Dermis blood vessel endothelial cell (primary cell): ENCODE measurements around the gene UROC1. TPM values are rescaled to one million over a fixed set of nuclear protein-coding genes. Genes with fewer than 3 reads are reported as not detected.

ENCODE experiments used
- DNase-seq: peaks from one replicate; pipeline ENCODE4 v3.0.0; 2010
- total RNA-seq: library from RNA; depleted of rRNA; stranded (reverse); fragments of >200 nt; gene quantifications from 2 replicates; pipeline ENCODE4 v1.2.3, GENCODE V29; 2014

UROC1 gene
- total RNA-seq, 1 donor from 2014 or later: not detected

DNA sequence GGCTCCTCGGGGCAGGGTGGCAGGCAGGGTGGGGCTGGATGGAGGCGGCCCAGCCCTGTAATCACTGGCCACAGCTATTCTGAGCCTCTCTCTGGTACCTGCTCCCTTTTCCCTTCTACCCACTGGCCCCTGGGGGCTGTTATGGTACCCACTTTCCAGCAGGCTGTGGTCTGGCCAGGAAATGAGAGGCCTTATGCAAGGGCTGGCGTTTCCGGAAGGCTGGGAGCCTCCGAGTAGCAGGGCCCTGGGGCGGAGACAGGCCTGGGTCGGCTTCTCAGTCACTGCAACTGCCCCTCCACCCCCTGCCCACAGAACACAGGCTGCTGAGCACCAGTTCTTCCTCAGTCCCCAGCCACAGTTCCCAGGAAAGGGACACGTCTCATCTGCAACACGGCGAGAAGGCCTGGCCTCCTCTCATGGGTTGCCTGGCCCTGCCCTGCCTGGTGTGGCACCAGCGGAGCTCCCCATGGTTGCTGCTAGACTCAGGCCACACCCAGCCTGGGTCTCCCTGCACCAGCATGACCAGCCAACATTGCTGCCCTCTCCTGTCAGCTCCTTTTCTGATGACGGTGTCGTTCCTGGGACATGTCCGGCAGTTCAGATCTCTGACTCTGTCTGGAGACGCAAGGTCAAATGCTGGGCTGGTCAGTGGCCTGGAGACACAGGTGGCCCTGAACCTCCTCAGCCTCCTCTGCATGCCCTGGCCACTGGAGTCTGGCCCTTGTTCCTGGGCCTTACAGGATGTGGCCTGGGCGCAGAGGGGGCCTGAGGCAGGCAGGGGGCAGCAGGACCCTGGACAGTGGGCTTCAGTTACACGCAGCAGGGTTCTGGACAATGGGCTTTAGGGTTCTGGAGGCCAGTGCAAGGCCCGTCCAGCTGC lies 12.8 kb upstream of the UROC1 start:
- DNase-seq: peak; percentile 14

GRCh38 chr3:126529585-126530170 lies 12.1 kb upstream of the UROC1 start:
- DNase-seq: no peak

GRCh38 chr3:126528800-126529541 lies 11.4 kb upstream of the UROC1 start:
- no peak for DNase-seq

GRCh38 chr3:126528419-126528799 lies 10.8 kb upstream of the UROC1 start:
- no peak for DNase-seq

DNA sequence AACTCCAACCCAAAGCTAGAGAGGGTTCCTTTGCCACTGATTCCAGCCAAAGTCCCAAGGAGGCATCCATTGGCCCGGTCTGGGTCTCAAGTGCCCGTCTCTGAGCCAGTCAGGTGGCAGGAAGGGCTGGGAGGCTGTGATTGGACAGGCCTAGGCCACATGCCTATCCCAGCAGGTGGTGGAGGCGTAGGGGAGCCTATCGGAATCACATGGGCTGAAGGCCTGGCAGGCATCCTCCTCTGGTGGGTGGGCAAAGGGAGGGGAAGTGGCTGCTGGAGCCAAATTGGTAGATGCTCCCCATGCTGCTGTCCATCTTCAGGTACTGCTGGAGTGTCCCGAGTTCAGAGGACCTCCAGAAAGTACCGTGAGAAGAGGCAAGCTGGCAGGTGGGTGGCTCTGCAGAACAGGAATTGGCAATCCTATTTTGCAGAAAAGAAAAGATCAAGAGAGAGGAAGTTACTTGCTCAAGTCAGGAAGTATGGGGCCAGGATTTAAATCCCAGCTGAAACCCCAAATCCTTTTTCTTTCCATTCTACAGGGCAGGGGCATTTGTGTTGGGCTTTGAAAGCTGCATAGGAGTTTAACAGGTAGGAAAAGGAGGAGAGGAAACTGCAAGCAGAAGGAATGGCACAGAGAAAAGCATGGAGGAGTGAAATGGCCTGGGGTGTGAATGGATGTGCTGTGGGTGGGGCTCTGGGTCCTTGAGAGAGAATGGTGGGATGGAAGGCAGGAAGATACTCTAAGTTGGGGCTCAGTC lies 10.1 kb upstream of the UROC1 start:
- DNase-seq: no peak

- DNase-seq: no peak
These were observed 9.4 kb upstream of the UROC1 start for GRCh38 chr3:126527006-126527405.

DNA sequence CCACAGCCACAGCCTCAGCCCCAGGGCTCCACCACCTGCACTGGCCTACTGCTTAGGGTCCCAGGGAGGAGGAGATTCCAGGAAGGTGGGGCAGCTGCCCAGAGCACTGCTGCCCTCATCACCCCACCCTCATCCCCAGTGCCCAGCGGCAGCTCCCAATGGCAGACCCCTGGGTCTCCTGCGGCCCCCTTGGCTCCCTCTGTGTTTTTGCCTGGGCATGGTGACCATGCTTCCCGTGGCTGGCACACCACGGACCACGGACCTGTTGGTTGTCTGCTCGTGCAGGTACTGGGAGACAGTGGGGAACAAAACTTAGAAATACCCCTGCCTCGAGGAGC lies 9.1 kb upstream of the UROC1 start:
- no peak for DNase-seq

DNA sequence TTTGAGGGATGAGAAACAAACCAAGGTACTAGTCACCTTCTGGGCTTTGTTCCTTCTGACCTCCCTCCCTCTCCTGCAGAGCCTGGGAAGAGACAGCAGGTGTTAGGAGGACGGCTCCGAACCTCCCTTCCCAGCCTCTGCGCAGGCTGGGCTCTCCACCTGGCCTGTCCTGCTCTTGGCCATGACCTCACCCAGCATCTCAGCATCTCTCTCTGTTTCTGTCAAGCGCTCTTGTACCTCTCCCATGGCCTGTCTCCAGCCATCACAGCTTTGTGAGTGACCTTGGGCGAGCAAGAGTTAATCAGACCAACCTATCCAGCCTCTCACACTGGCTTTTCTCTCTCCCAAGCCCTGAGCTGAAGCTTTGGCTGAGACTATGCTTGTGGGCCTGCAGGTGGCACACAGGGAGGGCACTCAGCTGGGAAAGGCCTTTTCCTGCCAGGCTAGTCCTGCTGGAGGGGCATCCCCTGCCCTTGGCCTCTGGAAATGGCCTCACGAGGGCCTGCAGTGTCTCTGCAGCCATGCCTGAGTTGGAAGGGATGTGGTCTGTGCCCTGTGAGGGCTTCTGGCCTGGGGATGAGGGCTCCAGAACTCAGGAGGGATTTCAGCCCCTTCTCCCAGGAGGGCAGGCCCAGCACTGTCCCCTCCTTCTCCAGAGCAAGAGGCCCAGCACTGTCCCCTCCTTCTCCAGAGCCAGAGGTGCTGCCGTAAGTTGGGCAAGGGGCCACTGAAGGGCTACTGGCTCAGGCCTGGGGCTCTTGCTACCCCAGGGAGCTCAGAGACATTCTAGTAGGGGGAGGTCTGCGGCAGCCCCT lies 8.5 kb upstream of the UROC1 start:
- DNase-seq: no peak

GRCh38 chr3:126525091-126525852 lies 7.7 kb upstream of the UROC1 start:
- no peak for DNase-seq

- DNase-seq: no peak
These were observed 6.9 kb upstream of the UROC1 start for GRCh38 chr3:126524429-126524988.

GRCh38 chr3:126523745-126524428 lies 6.3 kb upstream of the UROC1 start, which contains the start of gene CHST13:
CHST13 (plus strand) TSS chr3:126524155; CDS start chr3:126524333, 178 bp downstream.
- peak; percentile 56 for DNase-seq

DNA sequence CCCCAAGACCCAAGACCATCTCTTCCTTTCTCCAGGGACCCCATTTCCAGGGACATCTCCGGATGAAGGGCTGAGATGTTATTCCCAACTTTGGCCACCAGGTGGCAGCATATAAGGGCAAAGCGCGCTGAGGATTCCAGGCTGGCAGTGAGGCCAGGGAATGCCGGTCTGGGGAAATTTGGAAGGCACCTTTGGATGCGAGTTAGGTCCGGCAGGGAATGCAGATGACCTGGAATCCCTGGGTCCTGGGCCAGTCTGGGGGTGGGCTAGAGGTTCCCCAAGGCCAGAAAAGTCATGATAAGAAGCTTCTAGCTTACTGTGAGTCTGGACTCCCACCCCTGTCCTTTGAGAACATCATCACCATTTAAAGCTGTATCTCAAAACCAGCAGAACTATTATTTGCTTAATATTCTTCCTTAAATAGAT lies 4.8 kb upstream of the UROC1 start:
- peak; percentile 68 for DNase-seq

DNA sequence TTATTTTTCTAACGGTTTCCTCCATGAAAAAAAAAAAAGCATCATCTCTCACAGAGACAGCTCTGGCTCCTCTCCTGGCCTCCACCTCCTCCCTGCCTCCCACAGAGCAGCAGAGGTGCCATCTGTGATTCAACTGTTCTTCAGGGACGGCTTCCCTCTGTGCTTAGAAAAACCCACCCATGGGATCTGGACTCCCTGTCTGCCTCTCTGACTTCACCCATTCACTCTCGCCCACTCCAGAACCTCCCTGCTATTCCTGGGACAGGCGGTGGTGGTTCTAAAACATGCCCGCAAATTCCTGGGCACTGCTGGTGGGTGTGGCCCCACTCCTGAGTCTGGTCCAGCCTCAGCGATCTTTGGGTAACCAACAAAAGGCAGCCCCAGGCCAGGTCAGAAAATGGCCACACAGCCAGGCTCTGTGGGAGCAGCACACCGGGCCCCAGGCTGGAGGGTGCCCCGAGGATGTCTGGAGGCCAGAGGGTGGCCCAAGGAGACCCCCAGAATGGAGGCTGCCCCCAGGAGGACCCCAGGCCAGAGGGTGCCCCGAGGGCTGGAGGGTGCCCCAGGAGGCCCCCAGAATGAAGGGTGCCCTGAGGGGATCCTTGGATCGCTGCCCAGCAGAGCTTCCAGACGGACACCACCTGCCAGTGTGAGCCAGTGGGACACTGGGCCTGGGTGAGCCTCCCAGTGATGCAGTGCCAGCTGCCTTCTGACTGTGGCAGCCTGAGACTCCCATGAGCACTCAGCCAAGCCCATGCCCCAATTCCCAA lies 3.7 kb upstream of the UROC1 start:
- no peak for DNase-seq

DNA sequence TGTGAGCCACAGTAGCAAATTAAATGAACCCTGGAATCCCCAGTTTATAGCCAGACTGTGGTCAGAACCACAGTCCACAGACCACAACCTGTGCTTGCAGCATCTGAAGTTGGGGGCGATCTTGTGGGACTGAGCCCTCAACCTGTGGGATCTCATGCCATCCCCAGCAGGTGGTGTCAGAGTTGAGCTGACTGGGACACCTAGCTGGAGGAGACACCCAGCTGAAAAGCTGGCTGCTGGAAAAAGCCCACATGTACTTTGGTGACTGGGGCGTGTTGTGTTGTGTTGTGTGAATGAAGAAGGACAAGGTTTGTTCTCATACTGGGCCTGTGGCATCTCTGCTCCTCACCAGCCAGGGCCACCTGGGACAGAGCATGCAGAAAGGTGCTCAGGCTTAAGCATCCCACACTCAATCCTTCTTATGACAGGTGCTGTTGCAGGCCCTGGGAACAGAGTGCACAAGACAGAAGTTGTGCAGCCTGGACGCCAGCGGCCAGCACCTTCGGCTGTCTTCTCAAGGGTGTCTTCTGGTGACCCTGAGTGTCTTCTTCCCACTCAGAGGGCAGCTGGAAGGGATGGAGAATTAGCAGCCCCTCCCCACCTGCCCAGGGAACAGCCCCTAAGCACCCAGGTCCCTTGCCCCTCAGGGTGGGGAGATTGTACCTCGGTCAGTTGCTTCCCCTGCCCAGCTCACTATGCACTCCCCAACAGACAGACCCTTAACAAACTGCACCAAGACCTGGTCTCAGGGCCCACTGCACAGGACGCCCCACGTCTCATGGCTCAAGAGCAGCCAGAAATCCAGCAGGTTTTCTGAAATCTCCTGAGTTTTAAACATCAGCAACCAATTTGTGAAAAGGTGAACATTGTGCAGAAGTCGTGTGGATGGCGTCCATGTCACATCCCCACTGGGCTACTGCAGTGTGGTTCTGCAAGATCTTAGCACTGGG lies 2.2 kb upstream of the UROC1 start:
- no peak for DNase-seq

- no peak for DNase-seq
These were observed 1.2 kb upstream of the UROC1 start for GRCh38 chr3:126518779-126519177.

DNA sequence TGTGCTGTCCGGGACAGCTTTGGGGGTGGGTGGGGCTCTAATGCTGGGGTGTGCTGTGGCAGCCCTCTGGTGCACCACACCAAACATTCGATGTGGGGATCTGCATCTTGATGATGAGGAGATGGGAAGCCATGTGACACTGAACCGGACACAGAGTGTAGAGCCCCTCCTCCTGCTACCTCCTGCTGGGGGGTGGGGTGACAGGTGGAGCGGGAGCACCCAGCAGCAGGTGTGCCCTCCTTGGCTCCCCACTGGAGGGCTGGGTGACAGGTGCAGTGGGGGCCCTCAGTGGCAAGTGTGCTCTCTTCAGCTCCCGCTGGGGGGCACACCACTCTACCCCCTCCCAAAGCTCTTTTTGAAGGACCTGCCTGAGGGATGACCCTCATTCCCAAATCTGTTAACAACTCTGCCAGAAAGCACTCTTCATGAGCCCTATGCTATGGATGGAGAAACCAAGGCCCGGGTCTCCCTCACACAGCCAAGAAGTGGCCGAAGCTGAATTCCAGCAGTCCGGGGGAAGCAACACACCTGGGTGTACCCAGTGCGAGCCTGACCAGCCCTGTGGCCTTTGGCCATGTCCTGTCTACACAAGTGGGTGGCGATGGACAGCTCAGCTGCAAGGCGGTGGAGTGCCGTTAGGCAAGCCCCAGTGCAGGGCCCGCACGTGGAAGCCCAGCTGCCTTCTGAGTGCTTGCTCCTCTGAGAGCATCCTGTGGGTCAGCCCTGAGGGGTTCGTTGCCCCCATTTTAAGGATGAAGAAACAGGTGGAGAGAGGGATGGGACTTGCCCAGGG lies 609 bp upstream of the UROC1 start:
- no peak for DNase-seq

DNA sequence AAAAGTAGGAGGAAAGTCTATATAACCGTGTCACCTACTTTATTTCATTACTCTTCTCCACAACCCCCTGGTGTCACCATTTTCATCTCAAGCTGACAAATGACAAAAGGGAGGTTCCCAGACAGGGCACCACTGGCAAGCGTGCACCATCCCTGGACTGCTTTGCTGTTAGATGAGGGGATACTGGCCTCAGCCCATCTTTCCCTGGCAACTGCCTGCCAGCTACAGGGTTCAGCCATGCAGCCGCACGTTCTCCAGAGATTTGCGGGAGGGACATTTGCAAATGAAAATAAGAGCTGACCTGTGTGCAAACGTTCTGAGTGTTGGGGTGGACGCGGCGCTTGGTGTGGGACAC lies 660 bp downstream of the UROC1 start:
- no peak for DNase-seq
